HG02938 (cell line): ENCODE data around the gene CKB.
"Not testable (repeated sequence)": the region's sequence is repeated elsewhere in the genome, so short reads cannot be mapped to it uniquely, and the experiment has no call there.

Experiments used
- ATAC-seq: cut with Tn5 transposase; IDR thresholded peaks from one replicate; pipeline ENCODE4 v1.9.1; 2021; ENCODE audit warnings: mild to moderate bottlenecking, moderate library complexity; ENCODE audit not compliant: unreplicated experiment

CKB gene

GRCh38 chr14:103514596-103515421, 7.8 kb downstream of the CKB start:
- no peak for ATAC-seq

DNA sequence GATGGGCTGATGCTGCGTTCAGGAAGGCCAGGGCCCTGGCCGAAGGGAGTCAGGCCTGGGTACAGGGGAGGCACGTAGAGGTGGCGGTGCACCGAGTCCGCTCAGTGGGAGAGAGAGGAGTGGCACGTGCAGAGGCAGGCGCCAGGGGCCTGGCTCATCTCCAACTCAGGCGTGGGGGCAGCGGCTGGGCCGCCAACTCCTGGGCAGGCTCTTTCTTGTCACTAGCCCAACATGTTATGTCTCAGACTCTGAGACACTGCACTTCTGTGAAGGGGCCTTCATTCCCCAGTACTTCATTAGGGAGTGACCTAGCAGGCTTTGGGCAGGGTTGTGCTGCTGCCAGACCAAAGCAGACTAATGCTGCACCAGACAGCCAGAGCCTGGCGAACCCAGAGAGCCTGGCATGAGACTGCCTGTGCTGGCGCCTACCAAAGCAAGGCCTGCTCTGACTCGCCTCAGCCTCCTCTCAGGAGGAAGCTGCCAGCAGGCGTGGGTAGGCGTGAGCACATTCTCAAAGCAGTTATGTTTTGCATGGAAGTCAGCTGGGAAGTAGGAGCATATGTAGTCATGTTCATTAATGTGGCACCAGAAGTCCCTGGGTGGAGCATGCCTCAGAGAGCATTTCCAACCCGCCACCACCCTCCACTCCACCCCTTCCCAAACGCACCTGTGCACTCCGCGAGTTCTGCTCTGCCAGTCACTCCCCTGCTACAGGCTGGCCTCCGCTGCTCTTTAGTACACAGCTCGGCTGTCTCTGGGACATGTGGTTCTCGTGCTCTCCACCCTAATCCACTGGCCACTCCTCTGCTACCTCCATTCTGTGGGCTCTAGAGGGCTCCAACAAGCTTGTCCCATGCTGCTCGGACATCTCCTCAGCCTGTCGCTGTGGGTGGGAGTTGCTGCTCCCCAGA, 9.7 kb downstream of the CKB start:
- no peak for ATAC-seq

DNA sequence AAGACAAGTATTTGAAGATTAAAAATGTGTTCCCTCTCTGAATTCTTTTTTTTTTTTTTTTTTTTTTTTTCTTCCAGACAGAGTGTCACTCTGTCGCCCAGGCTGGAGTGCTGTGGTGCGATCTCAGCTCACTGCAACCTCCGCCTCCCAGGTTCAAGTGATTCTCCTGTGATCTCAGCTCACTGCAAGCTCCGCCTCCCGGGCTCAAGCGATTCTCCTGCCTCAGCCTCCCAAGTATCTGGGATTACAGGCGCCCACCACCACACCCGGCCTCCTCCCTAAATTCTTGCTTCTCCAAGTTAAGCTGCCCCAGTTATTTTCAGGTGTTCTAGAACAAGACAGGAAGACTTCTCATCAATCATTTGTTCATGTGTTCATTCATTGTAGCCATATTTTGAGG, 10.4 kb downstream of the CKB start:
- not testable (repeated sequence) for ATAC-seq

GRCh38 chr14:103510724-103511693, 11.6 kb downstream of the CKB start:
- ATAC-seq: no peak

DNA sequence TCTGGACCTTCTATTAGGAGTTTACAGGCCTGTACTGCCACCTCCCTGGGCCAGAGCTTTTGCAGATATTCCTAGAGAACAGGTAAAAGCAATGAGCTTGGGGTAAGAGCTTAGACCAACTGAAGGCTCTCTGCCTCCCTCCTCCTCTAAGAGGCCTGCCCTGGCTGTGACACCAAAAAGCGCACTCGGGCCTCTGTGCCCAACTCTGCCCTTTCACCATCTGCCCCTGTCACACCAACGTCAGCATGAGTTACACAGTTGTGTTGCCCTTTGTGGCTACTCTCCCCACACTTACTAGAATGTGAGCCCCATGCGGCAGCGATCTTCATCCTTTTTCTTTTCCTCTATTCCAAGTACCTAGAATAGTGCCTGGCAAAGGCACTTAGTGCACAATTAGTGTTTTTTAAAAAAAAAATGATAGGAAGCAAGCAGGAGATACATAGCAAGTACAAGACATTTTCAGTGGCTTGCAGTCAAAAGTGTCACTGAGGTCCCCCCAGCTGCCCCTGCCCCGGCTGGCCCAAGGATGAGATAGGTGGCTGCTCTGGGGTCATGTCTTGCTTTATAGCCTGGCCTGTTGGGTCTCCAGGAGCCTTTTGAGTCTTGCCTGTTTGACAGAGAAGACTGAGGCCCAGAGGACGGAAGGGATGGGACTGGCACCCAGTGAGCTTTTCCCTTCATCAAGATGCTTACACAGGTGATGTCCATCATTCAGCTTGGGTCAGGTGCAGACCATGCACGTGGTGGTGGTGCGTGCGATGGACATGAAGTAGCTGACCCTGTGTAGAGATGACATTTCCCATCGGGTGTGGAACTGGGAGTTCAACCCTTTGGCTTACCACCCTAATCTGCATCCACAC, 12.5 kb downstream of the CKB start:
- no peak for ATAC-seq

- ATAC-seq: no peak
Measured at GRCh38 chr14:103508521-103509329, 13.9 kb downstream of the CKB start.

DNA sequence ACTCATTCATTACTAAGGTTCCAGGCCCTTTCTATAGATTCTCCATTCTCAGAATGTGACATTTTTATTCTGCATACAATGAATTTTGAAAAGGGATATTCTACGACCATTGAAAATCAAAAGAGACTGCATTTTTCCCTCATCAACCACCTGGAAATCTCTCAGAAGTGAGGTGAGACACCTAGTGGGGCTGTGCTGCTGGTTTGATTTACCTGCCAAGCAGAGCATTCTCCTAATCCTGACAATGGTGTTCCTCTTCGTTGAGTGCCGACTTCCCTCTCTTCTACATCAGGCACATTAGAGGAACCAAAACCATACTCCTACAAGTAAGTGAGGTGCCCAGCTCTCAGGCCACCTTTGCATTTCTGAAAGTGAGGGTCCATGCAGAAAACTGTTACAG, 14.9 kb downstream of the CKB start:
- ATAC-seq: no peak

GRCh38 chr14:103504991-103505565, 17.6 kb downstream of the CKB start:
- no peak for ATAC-seq

GRCh38 chr14:103503296-103503695, 19.3 kb downstream of the CKB start:
- ATAC-seq: no peak

DNA sequence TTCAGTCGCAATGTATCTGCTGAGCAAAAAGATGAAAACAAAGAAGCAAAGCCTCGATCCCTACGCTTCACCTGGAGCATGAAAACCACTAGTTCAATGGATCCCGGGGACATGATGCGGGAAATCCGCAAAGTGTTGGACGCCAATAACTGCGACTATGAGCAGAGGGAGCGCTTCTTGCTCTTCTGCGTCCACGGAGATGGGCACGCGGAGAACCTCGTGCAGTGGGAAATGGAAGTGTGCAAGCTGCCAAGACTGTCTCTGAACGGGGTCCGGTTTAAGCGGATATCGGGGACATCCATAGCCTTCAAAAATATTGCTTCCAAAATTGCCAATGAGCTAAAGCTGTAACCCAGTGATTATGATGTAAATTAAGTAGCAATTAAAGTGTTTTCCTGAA, 19.8 kb downstream of the CKB start:
- no peak for ATAC-seq

- no peak for ATAC-seq
Measured at GRCh38 chr14:103501921-103502669, 20.5 kb downstream of the CKB start.

- no peak for ATAC-seq
Measured at GRCh38 chr14:103501041-103501870, 21.4 kb downstream of the CKB start.

- no peak for ATAC-seq
Measured at GRCh38 chr14:103500148-103500990, 22.3 kb downstream of the CKB start.

DNA sequence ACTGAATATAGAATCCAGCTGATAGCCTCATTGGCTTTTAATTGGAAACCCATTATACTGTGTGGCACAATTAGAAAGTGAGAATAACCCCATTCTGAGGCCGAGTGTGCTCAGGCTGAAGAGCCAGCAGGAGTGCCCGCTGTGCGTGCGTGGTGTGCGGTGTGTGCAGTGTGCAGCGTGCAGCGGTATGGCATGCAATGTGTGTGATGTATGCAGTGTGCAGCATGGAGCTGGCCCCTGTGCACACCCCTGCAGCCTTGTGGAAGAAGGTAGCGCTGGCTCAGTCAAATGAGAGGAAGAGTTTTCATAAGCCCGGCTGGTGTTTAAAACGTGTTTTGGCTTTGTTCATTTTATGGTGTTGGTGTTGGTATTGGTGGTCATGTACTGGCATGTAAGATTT, 22.9 kb downstream of the CKB start:
- no peak for ATAC-seq

DNA sequence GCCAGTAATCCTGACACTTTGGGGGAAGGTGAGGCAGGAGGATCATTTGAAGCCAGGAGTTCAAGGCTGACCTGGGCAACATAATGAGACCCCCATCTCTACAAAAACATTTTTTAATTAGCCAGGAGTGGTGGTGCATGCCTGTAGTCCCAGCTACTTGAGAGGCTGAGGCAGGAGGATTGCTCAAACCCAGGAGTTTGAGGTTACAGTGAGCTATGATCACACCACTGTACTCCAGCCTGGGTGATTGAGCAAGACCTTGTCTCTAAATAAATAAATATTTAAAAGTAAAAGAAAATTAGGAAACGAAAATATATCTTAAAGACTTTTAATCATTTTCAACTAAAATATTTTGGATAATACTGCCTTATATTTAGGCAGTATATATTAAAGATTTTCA, 25.9 kb downstream of the CKB start:
- no peak for ATAC-seq

DNA sequence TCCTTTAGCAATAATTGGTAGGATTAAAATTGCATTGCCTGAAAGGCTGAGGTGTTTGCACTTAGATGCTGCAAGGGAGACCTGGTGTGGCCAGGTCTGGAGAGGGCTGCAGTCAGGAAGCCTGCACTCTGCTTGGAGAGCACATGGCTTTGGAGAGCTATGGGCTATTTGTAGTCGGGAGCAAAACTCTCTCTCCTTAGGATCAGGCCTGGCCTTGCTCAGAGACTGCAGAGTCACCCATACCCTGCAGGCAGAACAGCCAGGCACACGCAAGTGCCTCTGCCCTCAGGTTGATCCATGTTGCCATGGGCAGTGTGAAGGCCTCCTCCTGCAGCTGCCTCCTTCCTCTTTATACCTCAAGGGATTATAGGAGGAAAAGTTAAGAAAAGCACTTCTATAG, 26.8 kb downstream of the CKB start:
- no peak for ATAC-seq
